ENCODE results near the gene SGMS1. TPM values are rescaled to one million over a fixed set of nuclear protein-coding genes. Genes with fewer than 3 reads are reported as not detected.
A peak's percentile ranks its signal among the peaks of the same experiment; 100 is the strongest.
"Not testable (repeated sequence)": the region's sequence is repeated elsewhere in the genome, so short reads cannot be mapped to it uniquely, and the experiment has no call there.

SGMS1 gene
- total RNA-seq, 1 donor from 2014 or later: 25.0 TPM

GRCh38 chr10:50648935-50649227 lies 25.1 kb upstream of the SGMS1 start:
- TF ChIP-seq CTCF (IDR thresholded peaks at IDR 0.05; ENCODE audit: unreplicated experiment): no peak
- Mint-ChIP-seq H3K27me3 (no peaks in the 10 kb centered on the region), H3K4me3 (ENCODE audit: low read depth) (no peak overlapping the region), H3K36me3 (ENCODE audit: insufficient read depth) (no peaks in the 10 kb centered on the region), H3K9me3 (ENCODE audit: low read depth) (no peaks in the 10 kb centered on the region), H3K4me1 (ENCODE audit: low read depth) (peaks cover 5% of the 10 kb centered on the region), H3K27ac (no peak overlapping the region)
- no peak for DNase-seq (ENCODE audit: low spot score, unreplicated experiment)

GRCh38 chr10:50648089-50648934 lies 24.6 kb upstream of the SGMS1 start:
- Mint-ChIP-seq H3K4me1 (ENCODE audit: low read depth) (peaks cover 3% of the 10 kb centered on the region), H3K27ac (no peak overlapping the region)

GRCh38 chr10:50647350-50647749 lies 23.6 kb upstream of the SGMS1 start:
- H3K4me3 Mint-ChIP-seq (ENCODE audit: low read depth); H3K4me1 Mint-ChIP-seq (ENCODE audit: low read depth); H3K9me3 Mint-ChIP-seq (ENCODE audit: low read depth); DNase-seq (ENCODE audit: low spot score, unreplicated experiment); H3K27me3 Mint-ChIP-seq; H3K36me3 Mint-ChIP-seq (ENCODE audit: insufficient read depth): not testable (repeated sequence)
- peak overlapping the region; percentile 47 for H3K27ac Mint-ChIP-seq

More at GRCh38 chr10:50648089-50648934, 24.6 kb upstream of the SGMS1 start:
- no peaks in the 10 kb centered on the region for H3K36me3 Mint-ChIP-seq (ENCODE audit: insufficient read depth)
- TF ChIP-seq CTCF (IDR thresholded peaks at IDR 0.05; ENCODE audit: unreplicated experiment): no peak
- H3K27me3 Mint-ChIP-seq: no peaks in the 10 kb centered on the region
- H3K4me3 Mint-ChIP-seq (ENCODE audit: low read depth): no peak overlapping the region
- no peak for DNase-seq (ENCODE audit: low spot score, unreplicated experiment)
- H3K9me3 Mint-ChIP-seq (ENCODE audit: low read depth): no peaks in the 10 kb centered on the region

- no peaks in the 10 kb centered on the region for H3K36me3 Mint-ChIP-seq (ENCODE audit: insufficient read depth)
- no peak overlapping the region for H3K4me3 Mint-ChIP-seq (ENCODE audit: low read depth)
- H3K27ac Mint-ChIP-seq: no peak overlapping the region
- no peaks in the 10 kb centered on the region for H3K9me3 Mint-ChIP-seq (ENCODE audit: low read depth)
- TF ChIP-seq CTCF (IDR thresholded peaks at IDR 0.05; ENCODE audit: unreplicated experiment): no peak
- DNase-seq (ENCODE audit: low spot score, unreplicated experiment): no peak
- H3K27me3 Mint-ChIP-seq: no peaks in the 10 kb centered on the region
- H3K4me1 Mint-ChIP-seq (ENCODE audit: low read depth): no peaks in the 10 kb centered on the region
Measured at GRCh38 chr10:50645236-50645635, 21.5 kb upstream of the SGMS1 start.

GRCh38 chr10:50641626-50642025 lies 17.9 kb upstream of the SGMS1 start:
- H3K27ac Mint-ChIP-seq: no peak overlapping the region
- no peaks in the 10 kb centered on the region for H3K36me3 Mint-ChIP-seq (ENCODE audit: insufficient read depth)
- H3K9me3 Mint-ChIP-seq (ENCODE audit: low read depth): no peaks in the 10 kb centered on the region
- TF ChIP-seq CTCF (IDR thresholded peaks at IDR 0.05; ENCODE audit: unreplicated experiment): no peak
- no peaks in the 10 kb centered on the region for H3K27me3 Mint-ChIP-seq
- no peaks in the 10 kb centered on the region for H3K4me1 Mint-ChIP-seq (ENCODE audit: low read depth)
- no peak for DNase-seq (ENCODE audit: low spot score, unreplicated experiment)
- no peak overlapping the region for H3K4me3 Mint-ChIP-seq (ENCODE audit: low read depth)

- no peak for TF ChIP-seq CTCF (IDR thresholded peaks at IDR 0.05; ENCODE audit: unreplicated experiment)
- H3K27me3 Mint-ChIP-seq: no peaks in the 10 kb centered on the region
- H3K27ac Mint-ChIP-seq: no peak overlapping the region
- H3K9me3 Mint-ChIP-seq (ENCODE audit: low read depth): no peaks in the 10 kb centered on the region
- no peak for DNase-seq (ENCODE audit: low spot score, unreplicated experiment)
- H3K36me3 Mint-ChIP-seq (ENCODE audit: insufficient read depth): no peaks in the 10 kb centered on the region
- H3K4me1 Mint-ChIP-seq (ENCODE audit: low read depth): no peaks in the 10 kb centered on the region
- no peak overlapping the region for H3K4me3 Mint-ChIP-seq (ENCODE audit: low read depth)
Measured at GRCh38 chr10:50640238-50640637, 16.5 kb upstream of the SGMS1 start.

Data from progenitor cell of endocrine pancreas (in vitro differentiated cells).